A673 (cell line): ENCODE measurements around the gene TPP1. TPM values are rescaled to one million over a fixed set of nuclear protein-coding genes. Genes with fewer than 3 reads are reported as not detected.

Experiments used
- BruUV-seq: library from RNA; stranded (reverse); fragments of 400-500 nt; replicated peaks from 2 replicates; lab custom pipeline; 2021; lab: Mats Ljungman, UMichigan
- CTCF ChIA-PET: fragments of 300-600 bp; sonication (Branson Sonifier 250); formaldehyde crosslinking; loops from one replicate; lab custom pipeline; 2022; ENCODE audit warnings: antibody characterized with exemption; lab: Charles Lee
- POLR2A ChIA-PET: fragments of 300-600 bp; sonication (Branson Sonifier 250); formaldehyde crosslinking; loops from one replicate; lab custom pipeline; 2022; ENCODE audit warnings: antibody characterized with exemption; ENCODE audit not compliant: low non-redundant PET; lab: Charles Lee
- DNase-seq: peaks from one replicate; pipeline ENCODE4 v3.0.0-alpha.2; 2015; ENCODE audit warnings: low spot score
- H3K27ac ChIP-seq: fragments of 200-600 bp; sonication (generic); 2 replicates; pipeline ENCODE4 v1.5.1; 2016; ENCODE audit warnings: mixed run types, low read depth, mild to moderate bottlenecking, mixed read lengths, antibody characterized with exemption, low read length; ENCODE audit not compliant: poor library complexity, severe bottlenecking
- H3K27me3 ChIP-seq: fragments of 200-600 bp; sonication (generic); replicated peaks from 2 replicates; pipeline ENCODE4 v1.6.1; 2017; ENCODE audit warnings: mixed run types, low read depth, mild to moderate bottlenecking, mixed read lengths, antibody characterized with exemption, low read length; ENCODE audit not compliant: insufficient read depth, poor library complexity
- H3K36me3 ChIP-seq: fragments of 200-600 bp; sonication (generic); 2 replicates; pipeline ENCODE4 v1.6.1; 2016; ENCODE audit warnings: mixed run types, mild to moderate bottlenecking, mixed read lengths, antibody characterized with exemption, low read length; ENCODE audit not compliant: insufficient read depth, poor library complexity, severe bottlenecking
- H3K4me1 ChIP-seq: fragments of 200-600 bp; sonication (generic); 2 replicates; pipeline ENCODE4 v1.6.1; 2017; ENCODE audit warnings: mixed run types, mild to moderate bottlenecking, mixed read lengths, antibody characterized with exemption, low read length; ENCODE audit not compliant: insufficient read depth, poor library complexity, severe bottlenecking
- H3K4me3 ChIP-seq: fragments of 200-600 bp; sonication (generic); 2 replicates; pipeline ENCODE4 v1.5.1; 2016; ENCODE audit warnings: low read depth, mixed run types, mild to moderate bottlenecking, mixed read lengths, low read length; ENCODE audit not compliant: poor library complexity, severe bottlenecking
- H3K9me3 ChIP-seq: fragments of 200-600 bp; sonication (generic); 2 replicates; pipeline ENCODE4 v1.6.1; 2016; ENCODE audit warnings: mixed run types, low read depth, mild to moderate bottlenecking, mixed read lengths, antibody characterized with exemption, low read length; ENCODE audit not compliant: poor library complexity, severe bottlenecking
- EZH2 ChIP-seq: fragments of 200-600 bp; sonication (generic); IDR thresholded peaks from 2 replicates; pipeline ENCODE4 v1.6.1; 2017; ENCODE audit warnings: borderline replicate concordance, low read depth, mild to moderate bottlenecking, mixed read lengths, antibody characterized with exemption, low read length; ENCODE audit not compliant: poor library complexity, severe bottlenecking
- intact Hi-C: fragments of 100-400 bp; cut with micrococcal nuclease; formaldehyde crosslinking; loops from one replicate; pipeline ENCODE4 v1.10.0; 2022; ENCODE audit not compliant: unreplicated experiment
- total RNA-seq: library from RNA; stranded (reverse); gene quantifications from 2 replicates; pipeline ENCODE4 v1.2.3, GENCODE V29; 2021
- TF ChIP-seq, protein P1 (sequence below): fragments of 300-800, 200-600 bp; sonication (generic); conservative IDR thresholded peaks from 2 replicates; pipeline ENCODE4 v1.5.1; 2017; ENCODE audit warnings: low read depth, mild to moderate bottlenecking, antibody characterized with exemption, low read length, moderate library complexity, mixed read lengths

TPP1 gene
- total RNA-seq, 1 experiment from 2014 or later, result 53.0 TPM

DNA sequence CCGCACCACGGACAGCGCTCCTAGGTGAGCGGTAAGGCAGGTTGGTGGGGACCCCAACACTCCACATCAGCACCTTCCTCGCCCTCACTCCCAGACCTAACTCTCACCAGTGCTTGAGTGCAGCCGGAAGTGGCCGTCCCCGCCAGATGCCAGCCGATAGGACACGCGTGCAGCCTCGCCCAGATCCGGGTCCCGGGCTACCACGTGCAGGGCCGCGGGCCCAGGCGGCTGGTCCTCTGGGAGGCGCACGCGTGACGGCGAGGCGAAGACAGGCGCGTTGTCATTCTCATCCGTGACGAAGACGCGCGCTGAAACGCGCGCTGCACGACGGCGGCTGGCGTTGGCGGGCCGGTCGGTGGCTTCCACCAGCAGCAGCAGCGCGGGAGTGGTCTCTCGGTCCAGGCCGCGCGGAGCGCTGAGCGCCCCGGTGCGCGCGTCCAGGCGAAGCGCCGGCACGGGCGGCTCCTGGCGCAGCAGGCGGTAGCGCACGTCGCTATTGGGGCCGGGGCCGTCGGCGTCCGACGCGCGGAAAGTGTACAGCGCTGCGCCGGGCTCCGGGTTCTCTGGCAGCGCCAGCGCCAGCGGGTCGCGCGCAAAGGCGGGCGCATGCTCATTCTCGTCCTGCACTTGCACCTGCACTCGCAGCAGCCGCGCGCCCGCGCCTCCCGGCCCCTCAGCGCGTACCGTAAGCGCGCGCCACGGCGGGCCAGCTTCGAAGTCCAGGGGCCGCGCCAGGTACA, 10.8 kb upstream of the TPP1 start:
- ChIA-PET POLR2A (no interaction called here), CTCF (no interaction called here)
- no peaks in the 10 kb centered on the region for H3K27me3 ChIP-seq
- TF ChIP-seq, protein P1, sequence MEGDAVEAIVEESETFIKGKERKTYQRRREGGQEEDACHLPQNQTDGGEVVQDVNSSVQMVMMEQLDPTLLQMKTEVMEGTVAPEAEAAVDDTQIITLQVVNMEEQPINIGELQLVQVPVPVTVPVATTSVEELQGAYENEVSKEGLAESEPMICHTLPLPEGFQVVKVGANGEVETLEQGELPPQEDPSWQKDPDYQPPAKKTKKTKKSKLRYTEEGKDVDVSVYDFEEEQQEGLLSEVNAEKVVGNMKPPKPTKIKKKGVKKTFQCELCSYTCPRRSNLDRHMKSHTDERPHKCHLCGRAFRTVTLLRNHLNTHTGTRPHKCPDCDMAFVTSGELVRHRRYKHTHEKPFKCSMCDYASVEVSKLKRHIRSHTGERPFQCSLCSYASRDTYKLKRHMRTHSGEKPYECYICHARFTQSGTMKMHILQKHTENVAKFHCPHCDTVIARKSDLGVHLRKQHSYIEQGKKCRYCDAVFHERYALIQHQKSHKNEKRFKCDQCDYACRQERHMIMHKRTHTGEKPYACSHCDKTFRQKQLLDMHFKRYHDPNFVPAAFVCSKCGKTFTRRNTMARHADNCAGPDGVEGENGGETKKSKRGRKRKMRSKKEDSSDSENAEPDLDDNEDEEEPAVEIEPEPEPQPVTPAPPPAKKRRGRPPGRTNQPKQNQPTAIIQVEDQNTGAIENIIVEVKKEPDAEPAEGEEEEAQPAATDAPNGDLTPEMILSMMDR, result no peak
- no peak for TF ChIP-seq EZH2
- H3K4me3 ChIP-seq, result no peak overlapping the region
- no TSS peak for BruUV-seq
- intact Hi-C loops, result no loop called here
- no peak for DNase-seq
- no peaks in the 10 kb centered on the region for H3K4me1 ChIP-seq
- H3K9me3 ChIP-seq, result no peaks in the 10 kb centered on the region
- no peak overlapping the region for H3K27ac ChIP-seq
- no peaks in the 10 kb centered on the region for H3K36me3 ChIP-seq

DNA sequence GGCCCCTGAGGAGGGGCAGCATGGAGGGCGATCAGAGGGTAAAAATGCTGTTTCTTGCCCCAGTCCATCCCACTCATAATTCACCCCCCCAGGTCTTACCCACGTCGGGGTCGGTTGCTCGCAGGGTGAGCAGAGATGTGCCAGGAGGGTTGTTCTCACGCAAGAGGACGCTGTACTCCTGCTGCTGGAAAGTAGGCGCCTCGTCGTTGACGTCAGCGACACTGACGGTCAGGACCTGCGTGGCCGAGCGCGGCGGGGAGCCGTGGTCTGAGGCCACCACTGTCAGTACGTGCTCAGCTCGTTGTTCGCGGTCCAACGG, 10.3 kb upstream of the TPP1 start:
- no peak overlapping the region for H3K27ac ChIP-seq
- H3K36me3 ChIP-seq, result no peaks in the 10 kb centered on the region
- H3K4me3 ChIP-seq, result no peak overlapping the region
- ChIA-PET CTCF (no interaction called here), POLR2A (no interaction called here)
- TF ChIP-seq EZH2, result no peak
- TF ChIP-seq, protein P1, result no peak
- intact Hi-C loops, result no loop called here
- no peak for DNase-seq
- H3K4me1 ChIP-seq, result no peaks in the 10 kb centered on the region
- H3K9me3 ChIP-seq, result no peaks in the 10 kb centered on the region
- no peaks in the 10 kb centered on the region for H3K27me3 ChIP-seq
- no TSS peak for BruUV-seq

DNA sequence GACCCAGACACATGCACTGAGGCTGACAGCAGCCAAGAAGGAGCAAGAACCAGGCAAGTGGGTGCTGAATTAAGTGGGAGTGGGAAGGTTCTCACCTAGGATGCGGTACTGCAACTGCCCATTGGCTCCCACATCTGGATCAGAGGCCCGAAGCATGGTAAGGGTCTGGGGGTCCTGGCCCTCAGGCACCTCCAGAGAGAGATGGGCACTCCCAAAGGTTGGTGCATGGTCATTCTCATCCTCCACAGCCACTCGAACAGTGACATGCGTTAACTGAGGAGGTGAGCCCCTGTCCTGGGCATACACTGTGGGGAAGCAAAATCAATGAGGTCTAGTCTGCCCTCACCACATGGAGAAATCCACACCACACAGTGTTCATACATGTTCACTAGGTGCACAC, 9.3 kb upstream of the TPP1 start:
- Histone ChIP-seq H3K4me3 (no peak overlapping the region), H3K36me3 (no peaks in the 10 kb centered on the region), H3K27ac (no peak overlapping the region), H3K9me3 (no peaks in the 10 kb centered on the region), H3K4me1 (no peaks in the 10 kb centered on the region), H3K27me3 (no peaks in the 10 kb centered on the region)
- CTCF ChIA-PET, result no interaction called here
- intact Hi-C loops, result no loop called here
- no TSS peak for BruUV-seq
- POLR2A ChIA-PET, result no interaction called here
- TF ChIP-seq, protein P1, result no peak
- TF ChIP-seq EZH2, result no peak
- DNase-seq, result no peak
